Left forelimb (tissue), 1 donor: ENCODE measurements around the gene SMPD4.
A peak's percentile ranks its signal among the peaks of the same experiment; 100 is the strongest.
"Not testable (repeated sequence)": the region's sequence is repeated elsewhere in the genome, so short reads cannot be mapped to it uniquely, and the experiment has no call there.

Source experiments
- DNase-seq: peaks from one replicate; pipeline ENCODE4 v3.0.0-alpha.2; 2018; ENCODE audit warnings: low spot score

Gene SMPD4

GRCh38 chr2:130181325-130181879, at the start of gene SMPD4:
SMPD4 (minus strand) TSS chr2:130181602; CDS start chr2:130176592, 5,010 bp downstream.
- DNase-seq = peak; percentile 99

- DNase-seq = not testable (repeated sequence)
Observed at GRCh38 chr2:130230907-130231306, 49.5 kb upstream of the SMPD4 start.

- not testable (repeated sequence) for DNase-seq
Observed at GRCh38 chr2:130230376-130230775, 49.0 kb upstream of the SMPD4 start.

- not testable (repeated sequence) for DNase-seq
Observed at GRCh38 chr2:130229161-130229510, 47.7 kb upstream of the SMPD4 start.

- DNase-seq = not testable (repeated sequence)
Observed at GRCh38 chr2:130228467-130229160, 47.2 kb upstream of the SMPD4 start.

- not testable (repeated sequence) for DNase-seq
Observed at GRCh38 chr2:130228005-130228404, 46.6 kb upstream of the SMPD4 start.

- not testable (repeated sequence) for DNase-seq
Observed at GRCh38 chr2:130222523-130222922, 41.1 kb upstream of the SMPD4 start.

GRCh38 chr2:130220505-130220904, 39.1 kb upstream of the SMPD4 start:
- DNase-seq = not testable (repeated sequence)

- not testable (repeated sequence) for DNase-seq
Observed at GRCh38 chr2:130219147-130219546, 37.7 kb upstream of the SMPD4 start.

GRCh38 chr2:130207051-130207450, 25.6 kb upstream of the SMPD4 start:
- DNase-seq = not testable (repeated sequence)

GRCh38 chr2:130203150-130203549, 21.7 kb upstream of the SMPD4 start:
- not testable (repeated sequence) for DNase-seq

GRCh38 chr2:130202518-130202917, 21.1 kb upstream of the SMPD4 start:
- not testable (repeated sequence) for DNase-seq

GRCh38 chr2:130198343-130198742, 16.9 kb upstream of the SMPD4 start, which contains the start of gene TUBA3E:
TUBA3E (minus strand) TSS chr2:130198439; CDS start chr2:130198360, 79 bp downstream.
- DNase-seq = no peak

GRCh38 chr2:130196052-130196451, 14.7 kb upstream of the SMPD4 start:
- DNase-seq = not testable (repeated sequence)

- DNase-seq = not testable (repeated sequence)
Observed at GRCh38 chr2:130195089-130195635, 13.8 kb upstream of the SMPD4 start.

GRCh38 chr2:130193824-130194223, 12.4 kb upstream of the SMPD4 start:
- DNase-seq = not testable (repeated sequence)

GRCh38 chr2:130192451-130192850, 11.0 kb upstream of the SMPD4 start:
- DNase-seq = not testable (repeated sequence)

- DNase-seq = not testable (repeated sequence)
Observed at GRCh38 chr2:130191319-130191718, 9.9 kb upstream of the SMPD4 start.

GRCh38 chr2:130190237-130190636, 8.8 kb upstream of the SMPD4 start:
- DNase-seq = no peak

- not testable (repeated sequence) for DNase-seq
Observed at GRCh38 chr2:130188958-130189357, 7.6 kb upstream of the SMPD4 start.

- DNase-seq = not testable (repeated sequence)
Observed at GRCh38 chr2:130187859-130188792, 6.7 kb upstream of the SMPD4 start.

- DNase-seq = no peak
Observed at GRCh38 chr2:130187268-130187667, 5.9 kb upstream of the SMPD4 start.
